DND-41 (cell line): ENCODE measurements around the gene CYP19A1.

Experiments used
- ATAC-seq: fragments of 200-7000 bp; cut with Tn5 transposase; 3 replicates; pipeline ENCODE4 v1.9.1; 2021; ENCODE audit warnings: low read depth; ENCODE audit not compliant: insufficient read depth
- DNase-seq: peaks from one replicate; pipeline ENCODE4 v3.0.0-alpha.2; 2020
- H2AFZ ChIP-seq: 2 replicates; pipeline ENCODE4 v1.6.0; 2012; ENCODE audit warnings: low read depth, low read length
- H3K27ac ChIP-seq: 2 replicates; pipeline ENCODE4 v1.5.1; 2012; ENCODE audit warnings: low read length, inconsistent platforms
- H3K27me3 ChIP-seq: fragments of 200-600 bp; sonication (generic); 2 replicates; pipeline ENCODE4 v1.6.0; 2012; ENCODE audit warnings: low read length, mild to moderate bottlenecking, inconsistent platforms; ENCODE audit not compliant: insufficient read depth, poor library complexity
- H3K36me3 ChIP-seq: 2 replicates; pipeline ENCODE4 v1.5.1; 2012; ENCODE audit warnings: low read length, inconsistent platforms; ENCODE audit not compliant: insufficient read depth
- H3K4me1 ChIP-seq: 2 replicates; pipeline ENCODE4 v1.5.1; 2012; ENCODE audit warnings: mild to moderate bottlenecking, low read length; ENCODE audit not compliant: insufficient read depth
- H3K4me2 ChIP-seq: 2 replicates; pipeline ENCODE4 v1.6.0; 2012; ENCODE audit warnings: mild to moderate bottlenecking, moderate library complexity, low read length, inconsistent platforms; ENCODE audit not compliant: insufficient read depth
- H3K4me3 ChIP-seq, 2 experiments: fragments of 200-600 bp in 1 of 2; shearing (Covaris generic) in 1 of 2; 2 replicates each; pipeline ENCODE4 v1.5.1; 2012 to 2016; ENCODE audit warnings: inconsistent platforms in 2 of 2, low read length in 2 of 2, mild to moderate bottlenecking in 2 of 2, low read depth in 1 of 2, moderate library complexity in 1 of 2
- H3K79me2 ChIP-seq: 2 replicates; pipeline ENCODE4 v1.6.0; 2012; ENCODE audit warnings: low read length, inconsistent platforms; ENCODE audit not compliant: insufficient read depth
- H3K9ac ChIP-seq: 2 replicates; pipeline ENCODE4 v1.6.0; 2012; ENCODE audit warnings: low read depth, mild to moderate bottlenecking, inconsistent platforms, low read length, moderate library complexity
- H3K9me3 ChIP-seq: 2 replicates; pipeline ENCODE4 v1.5.1; 2012; ENCODE audit warnings: low read length, moderate library complexity, mild to moderate bottlenecking, inconsistent platforms; ENCODE audit not compliant: insufficient read depth, severe bottlenecking
- H4K20me1 ChIP-seq: 2 replicates; pipeline ENCODE4 v1.6.0; 2012; ENCODE audit warnings: low read length; ENCODE audit not compliant: insufficient read depth
- CTCF ChIP-seq: IDR thresholded peaks from 2 replicates; pipeline ENCODE4 v1.5.1; 2012; ENCODE audit warnings: borderline replicate concordance, low read length, moderate library complexity, mild to moderate bottlenecking; ENCODE audit not compliant: poor library complexity, severe bottlenecking; ENCODE audit errors: extremely low read depth
- EZH2 ChIP-seq: IDR thresholded peaks from 3 replicates; pipeline ENCODE4 v1.6.1; 2012; ENCODE audit warnings: borderline replicate concordance, low read depth, mild to moderate bottlenecking, moderate library complexity, low read length, inconsistent platforms; ENCODE audit not compliant: severe bottlenecking

CYP19A1 gene

DNA sequence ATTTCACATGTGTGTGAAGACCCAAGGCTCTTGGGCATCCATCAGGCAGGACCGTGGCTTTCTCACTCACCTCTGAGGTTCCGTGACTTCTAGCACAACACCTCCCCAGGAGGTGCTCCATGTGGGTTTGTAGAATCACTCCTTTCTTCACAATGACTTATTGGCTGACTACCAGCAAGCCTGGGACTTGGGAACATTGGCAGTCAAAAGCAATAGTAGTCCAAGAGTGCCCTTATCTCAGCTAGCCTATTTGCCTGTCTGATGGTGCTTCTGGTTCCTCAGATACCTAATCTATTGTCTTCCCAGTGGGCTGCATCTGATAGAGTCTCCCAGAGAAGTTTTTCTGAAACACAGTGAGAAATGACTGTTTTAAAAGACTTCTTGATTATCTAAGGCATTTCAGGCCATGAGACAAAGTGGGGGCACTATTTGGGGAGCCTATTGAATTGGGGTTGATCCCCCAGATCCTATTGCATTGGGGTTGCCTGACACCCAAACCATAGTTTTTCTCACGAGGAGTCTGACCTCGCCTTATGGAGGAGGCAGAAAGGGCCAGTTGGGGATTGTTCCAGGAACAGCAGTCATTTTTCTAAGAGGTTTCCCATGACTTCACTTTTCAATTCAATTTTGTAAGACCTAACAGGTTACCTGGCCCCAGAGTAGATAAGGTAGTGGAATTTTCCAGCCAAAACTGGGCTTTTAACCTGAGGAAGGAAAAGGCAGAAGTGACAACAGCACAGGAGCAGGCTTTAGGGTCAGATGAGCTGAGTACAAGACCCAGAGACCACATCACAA lies 88.0 kb downstream of the CYP19A1 start:
- no peaks in the 10 kb centered on the region for H3K79me2 ChIP-seq
- H3K36me3 ChIP-seq = no peaks in the 10 kb centered on the region
- ATAC-seq (no peak), DNase-seq (no peak)
- TF ChIP-seq CTCF (no peak), EZH2 (no peak)
- no peak overlapping the region for H3K4me2 ChIP-seq
- H3K4me1 ChIP-seq = no peaks in the 10 kb centered on the region
- H3K4me3 ChIP-seq = no peak overlapping the region
- H3K27ac ChIP-seq = no peak overlapping the region
- no peak overlapping the region for H2AFZ ChIP-seq
- H4K20me1 ChIP-seq = no peaks in the 10 kb centered on the region
- no peak overlapping the region for H3K9ac ChIP-seq
- no peaks in the 10 kb centered on the region for H3K9me3 ChIP-seq
- no peaks in the 10 kb centered on the region for H3K27me3 ChIP-seq

DNA sequence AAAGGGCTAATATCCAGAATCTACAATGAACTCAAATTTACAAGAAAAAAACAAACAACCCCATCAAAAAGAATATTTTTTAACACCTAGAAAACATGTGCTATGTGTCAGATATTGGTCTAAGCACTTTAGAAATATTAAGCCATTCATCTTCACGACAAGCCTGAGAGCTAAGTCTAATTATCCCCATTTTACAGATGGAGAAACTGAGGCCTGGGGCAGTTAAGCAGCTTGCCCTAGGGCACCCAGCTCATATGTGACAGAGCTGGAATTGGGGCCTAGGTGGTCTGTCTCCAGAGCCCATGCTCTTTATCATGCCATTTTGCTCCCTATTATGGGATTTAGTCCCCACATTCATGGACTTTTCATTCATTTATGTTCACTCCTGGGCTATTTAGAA lies 92.8 kb downstream of the CYP19A1 start:
- H3K27me3 ChIP-seq = peaks cover 5% of the 10 kb centered on the region
- no peaks in the 10 kb centered on the region; the same call in 1 of the 2 replicates for H3K4me1 ChIP-seq
- H2AFZ ChIP-seq = no peak overlapping the region
- no peak overlapping the region for H3K4me2 ChIP-seq
- no peak overlapping the region for H3K27ac ChIP-seq
- H3K79me2 ChIP-seq = no peaks in the 10 kb centered on the region
- no peaks in the 10 kb centered on the region for H4K20me1 ChIP-seq
- TF ChIP-seq EZH2 (no peak), CTCF (no peak)
- ATAC-seq (no peak), DNase-seq (no peak)
- H3K4me3 ChIP-seq = no peak overlapping the region
- no peaks in the 10 kb centered on the region for H3K9me3 ChIP-seq
- H3K9ac ChIP-seq = no peak overlapping the region
- H3K36me3 ChIP-seq = no peaks in the 10 kb centered on the region

DNA sequence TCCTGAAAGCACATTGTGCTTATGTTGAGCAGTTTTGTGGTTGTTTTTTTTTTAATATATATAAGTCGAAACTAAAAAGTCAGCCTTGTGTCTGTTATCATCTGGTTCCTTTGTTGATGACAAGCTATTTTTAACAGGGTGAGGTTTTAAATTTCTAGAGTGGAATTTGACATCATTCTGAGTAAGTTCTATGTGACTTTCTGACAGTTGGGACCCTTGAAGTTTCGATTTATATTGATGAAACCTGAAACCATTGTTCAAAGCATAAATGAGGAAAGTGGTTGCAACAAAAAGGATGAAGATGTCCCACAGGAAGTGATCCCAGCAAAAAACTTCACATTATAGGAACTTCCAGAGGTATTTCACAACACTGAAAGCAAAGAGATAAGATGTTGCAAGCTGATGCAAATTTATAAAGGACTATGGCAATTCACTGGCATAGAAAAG lies 94.0 kb downstream of the CYP19A1 start:
- TF ChIP-seq EZH2 (no peak), CTCF (no peak)
- Histone ChIP-seq H3K4me3 (no peak overlapping the region), H3K9ac (no peak overlapping the region), H3K27me3 (peaks cover 9% of the 10 kb centered on the region), H3K36me3 (no peaks in the 10 kb centered on the region), H3K4me1 (peaks cover 8% of the 10 kb centered on the region), H3K9me3 (no peaks in the 10 kb centered on the region), H2AFZ (no peak overlapping the region), H3K27ac (no peak overlapping the region), H4K20me1 (no peaks in the 10 kb centered on the region), H3K4me2 (no peak overlapping the region), H3K79me2 (no peaks in the 10 kb centered on the region)
- ATAC-seq (no peak), DNase-seq (no peak)
